OCI-LY7 (cell line): Measurements from ENCODE around the gene TRIM71. TPM values are rescaled to one million over a fixed set of nuclear protein-coding genes. Genes with fewer than 3 reads are reported as not detected.

Experiments used
- BruUV-seq: library from RNA; stranded (reverse); fragments of 400-500 nt; replicated peaks from 2 replicates; lab custom pipeline; 2021; lab: Mats Ljungman, UMichigan
- CTCF ChIA-PET: fragments of 300-600 bp; sonication (Branson Sonifier 250); formaldehyde crosslinking; loops from one replicate; lab custom pipeline; 2022; ENCODE audit warnings: antibody characterized with exemption; ENCODE audit not compliant: unreplicated experiment; lab: Charles Lee
- POLR2A ChIA-PET: fragments of 300-600 bp; sonication (Branson Sonifier 250); formaldehyde crosslinking; loops from one replicate; lab custom pipeline; 2022; ENCODE audit warnings: antibody characterized with exemption; lab: Charles Lee
- DNase-seq: peaks from one replicate; pipeline ENCODE4 v3.0.0-alpha.2; 2015; ENCODE audit warnings: low spot score
- H2AFZ ChIP-seq: fragments of 200-600 bp; sonication (generic), shearing (Covaris generic); 2 replicates; pipeline ENCODE4 v1.6.1; 2014; ENCODE audit warnings: mild to moderate bottlenecking, antibody characterized with exemption, low read length, moderate library complexity
- H3K27ac ChIP-seq: fragments of 200-600 bp; sonication (generic); 2 replicates; pipeline ENCODE4 v1.5.1; 2014; ENCODE audit warnings: mixed run types, low read depth, mild to moderate bottlenecking, moderate library complexity, low read length, inconsistent platforms; ENCODE audit not compliant: poor library complexity, severe bottlenecking
- H3K36me3 ChIP-seq: fragments of 200-600 bp; sonication (generic); 2 replicates; pipeline ENCODE4 v1.6.1; 2014; ENCODE audit warnings: mild to moderate bottlenecking, antibody characterized with exemption, low read length, moderate library complexity, mixed read lengths; ENCODE audit not compliant: insufficient read depth
- H3K4me1 ChIP-seq: fragments of 200-600 bp; sonication (generic); 2 replicates; pipeline ENCODE4 v1.5.1; 2014; ENCODE audit warnings: mild to moderate bottlenecking, low read length; ENCODE audit not compliant: insufficient read depth, poor library complexity, severe bottlenecking
- H3K4me2 ChIP-seq: fragments of 200-600 bp; sonication (generic); 2 replicates; pipeline ENCODE4 v1.6.1; 2014; ENCODE audit warnings: mild to moderate bottlenecking, low read length
- H3K4me3 ChIP-seq: fragments of 200-600 bp; sonication (generic); 2 replicates; pipeline ENCODE4 v1.5.1; 2014; ENCODE audit warnings: mild to moderate bottlenecking, low read depth, low read length; ENCODE audit not compliant: poor library complexity, severe bottlenecking
- H3K79me2 ChIP-seq: fragments of 200-600 bp; sonication (generic); 2 replicates; pipeline ENCODE4 v1.6.1; 2016; ENCODE audit warnings: low read depth, mild to moderate bottlenecking, low read length, moderate library complexity, mixed read lengths; ENCODE audit not compliant: insufficient read depth
- H3K9me2 ChIP-seq: fragments of 200-600 bp; sonication (generic); 2 replicates; pipeline ENCODE4 v1.6.1; 2016; ENCODE audit warnings: mild to moderate bottlenecking, low read length, mixed read lengths; ENCODE audit not compliant: insufficient read depth
- H3K9me3 ChIP-seq: fragments of 200-600 bp; sonication (generic); 2 replicates; pipeline ENCODE4 v1.6.1; 2014; ENCODE audit warnings: mild to moderate bottlenecking, mixed run types, low read length, mixed read lengths
- H4K20me1 ChIP-seq: fragments of 200-600 bp; sonication (generic); 2 replicates; pipeline ENCODE4 v1.6.1; 2014; ENCODE audit warnings: mild to moderate bottlenecking, antibody characterized with exemption, low read length, moderate library complexity, mixed read lengths; ENCODE audit not compliant: insufficient read depth
- CTCF ChIP-seq: fragments of 200-600 bp; sonication (generic); conservative IDR thresholded peaks from 2 replicates; pipeline ENCODE4 v1.5.1; 2014; ENCODE audit warnings: mild to moderate bottlenecking, antibody characterized with exemption, low read length, moderate library complexity, mixed read lengths
- EZH2phosphoT487 ChIP-seq: fragments of 200-600 bp; sonication (generic); IDR thresholded peaks from 2 replicates; pipeline ENCODE4 v1.6.1; 2018; ENCODE audit warnings: low read depth, borderline replicate concordance, mild to moderate bottlenecking, mixed run types, antibody characterized with exemption, low read length, moderate library complexity, mixed read lengths
- intact Hi-C: fragments of 100-400 bp; cut with micrococcal nuclease; formaldehyde crosslinking; loops from one replicate; pipeline ENCODE4 v1.10.0; 2022; ENCODE audit not compliant: unreplicated experiment
- total RNA-seq, 2 experiments: library from RNA; depleted of rRNA in 1 of 2; stranded (reverse); fragments of >200 nt in 1 of 2; shearing (Covaris generic) in 1 of 2; gene quantifications; 2 replicates each; pipeline ENCODE4 v1.2.3, GENCODE V29; 2014 to 2022

TRIM71 gene
- total RNA-seq, 2 experiments from 2014 or later: not detected

- no peaks in the 10 kb centered on the region for H3K9me3 ChIP-seq
- no peaks in the 10 kb centered on the region for H3K79me2 ChIP-seq
- no peaks in the 10 kb centered on the region for H3K36me3 ChIP-seq
- H3K9me2 ChIP-seq: no peaks in the 10 kb centered on the region
- no peak for TF ChIP-seq CTCF
- TF ChIP-seq EZH2phosphoT487: no peak
- H3K4me2 ChIP-seq: no peak overlapping the region
- no peaks in the 10 kb centered on the region for H4K20me1 ChIP-seq
- no peak for DNase-seq
- ChIA-PET CTCF (no interaction called here), POLR2A (interaction anchor here (0.7 kb wide), 1 partner anchor 762 kb away, joined by 8 read pairs; no protein-coding TSS in a partner anchor)
- H3K27ac ChIP-seq: no peak overlapping the region
- H3K4me1 ChIP-seq: no peaks in the 10 kb centered on the region
- BruUV-seq: no TSS peak
- no peak overlapping the region for H3K4me3 ChIP-seq
- no peak overlapping the region for H2AFZ ChIP-seq
- intact Hi-C loops: no loop called here
Measured at GRCh38 chr3:32896143-32896542, 78.3 kb downstream of the TRIM71 start.

- BruUV-seq: no TSS peak
- Histone ChIP-seq H3K4me3 (no peak overlapping the region), H2AFZ (no peak overlapping the region), H3K79me2 (no peaks in the 10 kb centered on the region), H3K27ac (no peak overlapping the region), H3K9me2 (no peaks in the 10 kb centered on the region), H3K9me3 (no peaks in the 10 kb centered on the region), H3K4me1 (no peaks in the 10 kb centered on the region), H4K20me1 (no peaks in the 10 kb centered on the region), H3K36me3 (no peaks in the 10 kb centered on the region), H3K4me2 (no peak overlapping the region)
- ChIA-PET POLR2A (interaction anchor here (0.6 to 0.7 kb wide), 2 partner anchors 249 to 761 kb away, joined by 3 to 8 read pairs; no protein-coding TSS in a partner anchor), CTCF (no interaction called here)
- intact Hi-C loops: no loop called here
- DNase-seq: no peak
- TF ChIP-seq CTCF (no peak), EZH2phosphoT487 (no peak)
Measured at GRCh38 chr3:32897001-32897601, 79.3 kb downstream of the TRIM71 start.

- BruUV-seq: no TSS peak
- ChIA-PET POLR2A (interaction anchor here (0.7 kb wide), 1 partner anchor 398 kb away, joined by 3 read pairs; no protein-coding TSS in a partner anchor), CTCF (no interaction called here)
- H3K27ac ChIP-seq: no peak overlapping the region
- H4K20me1 ChIP-seq: no peaks in the 10 kb centered on the region
- H3K4me3 ChIP-seq: no peak overlapping the region
- H3K9me2 ChIP-seq: no peaks in the 10 kb centered on the region
- intact Hi-C loops: no loop called here
- no peak overlapping the region for H2AFZ ChIP-seq
- TF ChIP-seq CTCF: no peak
- TF ChIP-seq EZH2phosphoT487: no peak
- no peaks in the 10 kb centered on the region for H3K79me2 ChIP-seq
- no peaks in the 10 kb centered on the region for H3K9me3 ChIP-seq
- H3K4me1 ChIP-seq: no peaks in the 10 kb centered on the region
- H3K36me3 ChIP-seq: no peaks in the 10 kb centered on the region
- no peak overlapping the region for H3K4me2 ChIP-seq
- DNase-seq: no peak
Measured at GRCh38 chr3:32897981-32898623, 80.3 kb downstream of the TRIM71 start.
